Central memory CD8-positive, alpha-beta T cell (primary cell): ENCODE measurements around the gene RPS6KA2.
A peak's percentile ranks its signal among the peaks of the same experiment; 100 is the strongest.

Experiments used
- ATAC-seq: fragments of 150-1000 bp; cut with Tn5 transposase; replicated peaks from 2 replicates; pipeline ENCODE4 v1.10.0; 2022; ENCODE audit warnings: mild to moderate bottlenecking, moderate FRiP score, moderate number of reproducible peaks; ENCODE audit not compliant: poor library complexity, severe bottlenecking; ENCODE audit errors: extremely low read depth
- DNase-seq, 2 donors: peaks; one replicate each; pipeline ENCODE4 v3.0.0; 2021; ENCODE audit warnings: low spot score in 2 of 2
- H3K27ac Mint-ChIP-seq: one replicate; pipeline ENCODE4 v1.8.0; 2022; ENCODE audit warnings: low read depth, mild to moderate bottlenecking, moderate library complexity, mixed read lengths
- H3K27me3 Mint-ChIP-seq: one replicate; pipeline ENCODE4 v1.8.0; 2022; ENCODE audit warnings: mixed read lengths
- H3K36me3 Mint-ChIP-seq: one replicate; pipeline ENCODE4 v1.8.0; 2022; ENCODE audit warnings: mild to moderate bottlenecking, moderate library complexity, mixed read lengths; ENCODE audit not compliant: insufficient read depth
- H3K4me1 Mint-ChIP-seq: one replicate; pipeline ENCODE4 v1.8.0; 2022; ENCODE audit warnings: mixed read lengths
- H3K4me3 Mint-ChIP-seq: one replicate; pipeline ENCODE4 v1.8.0; 2022; ENCODE audit warnings: mild to moderate bottlenecking, moderate library complexity, mixed read lengths
- H3K9me3 Mint-ChIP-seq: one replicate; pipeline ENCODE4 v1.8.0; 2022; ENCODE audit warnings: mixed read lengths

The RPS6KA2 gene

GRCh38 chr6:166626177-166627032, 646 bp downstream of the RPS6KA2 start:
- Mint-ChIP-seq H3K4me1 (peaks cover 15% of the 10 kb centered on the region), H3K27ac (no peak overlapping the region), H3K27me3 (peaks cover 62% of the 10 kb centered on the region), H3K4me3 (peak overlapping the region; percentile 83), H3K36me3 (peaks cover 8% of the 10 kb centered on the region), H3K9me3 (no peaks in the 10 kb centered on the region)
- ATAC-seq (no peak), DNase-seq (no peak)

GRCh38 chr6:166625356-166625755, 1.7 kb downstream of the RPS6KA2 start:
- peaks cover 62% of the 10 kb centered on the region for H3K27me3 Mint-ChIP-seq
- no peak overlapping the region for H3K27ac Mint-ChIP-seq
- H3K36me3 Mint-ChIP-seq = peaks cover 8% of the 10 kb centered on the region
- no peaks in the 10 kb centered on the region for H3K9me3 Mint-ChIP-seq
- ATAC-seq = no peak
- no peak overlapping the region for H3K4me3 Mint-ChIP-seq
- H3K4me1 Mint-ChIP-seq = peaks cover 15% of the 10 kb centered on the region
- DNase-seq = no peak

- Mint-ChIP-seq H3K4me3 (no peak overlapping the region), H3K27me3 (peaks cover 56% of the 10 kb centered on the region), H3K9me3 (no peaks in the 10 kb centered on the region), H3K36me3 (peaks cover 8% of the 10 kb centered on the region), H3K4me1 (peaks cover 15% of the 10 kb centered on the region), H3K27ac (no peak overlapping the region)
- no peak for DNase-seq
- no peak for ATAC-seq
These were observed 2.8 kb downstream of the RPS6KA2 start for GRCh38 chr6:166624275-166624674.

GRCh38 chr6:166623318-166623717, 3.7 kb downstream of the RPS6KA2 start:
- DNase-seq (no peak), ATAC-seq (no peak)
- Mint-ChIP-seq H3K36me3 (peaks cover 8% of the 10 kb centered on the region), H3K4me1 (peaks cover 11% of the 10 kb centered on the region), H3K9me3 (no peaks in the 10 kb centered on the region), H3K4me3 (no peak overlapping the region), H3K27me3 (peaks cover 59% of the 10 kb centered on the region), H3K27ac (no peak overlapping the region)

- Mint-ChIP-seq H3K27me3 (peaks cover 62% of the 10 kb centered on the region), H3K9me3 (no peaks in the 10 kb centered on the region), H3K27ac (no peak overlapping the region), H3K4me1 (peaks cover 5% of the 10 kb centered on the region), H3K4me3 (no peak overlapping the region), H3K36me3 (no peaks in the 10 kb centered on the region)
- DNase-seq = no peak
- ATAC-seq = no peak
These were observed 5.9 kb downstream of the RPS6KA2 start for GRCh38 chr6:166621114-166621540.

GRCh38 chr6:166620478-166621113, 6.5 kb downstream of the RPS6KA2 start:
- ATAC-seq = no peak
- H3K9me3 Mint-ChIP-seq = no peaks in the 10 kb centered on the region
- H3K4me3 Mint-ChIP-seq = no peak overlapping the region

GRCh38 chr6:166619912-166620311, 7.1 kb downstream of the RPS6KA2 start:
- no peaks in the 10 kb centered on the region for H3K4me1 Mint-ChIP-seq
- ATAC-seq (no peak), DNase-seq (no peak)
- no peak overlapping the region for H3K27ac Mint-ChIP-seq
- H3K4me3 Mint-ChIP-seq = no peak overlapping the region
- H3K36me3 Mint-ChIP-seq = no peaks in the 10 kb centered on the region
- H3K9me3 Mint-ChIP-seq = no peaks in the 10 kb centered on the region
- peaks cover 50% of the 10 kb centered on the region for H3K27me3 Mint-ChIP-seq

More at GRCh38 chr6:166620478-166621113, 6.5 kb downstream of the RPS6KA2 start:
- H3K27me3 Mint-ChIP-seq = peaks cover 57% of the 10 kb centered on the region
- no peaks in the 10 kb centered on the region for H3K4me1 Mint-ChIP-seq
- no peaks in the 10 kb centered on the region for H3K36me3 Mint-ChIP-seq
- DNase-seq = no peak
- H3K27ac Mint-ChIP-seq = no peak overlapping the region

GRCh38 chr6:166618866-166619761, 7.9 kb downstream of the RPS6KA2 start:
- Mint-ChIP-seq H3K4me3 (no peak overlapping the region), H3K36me3 (no peaks in the 10 kb centered on the region), H3K27me3 (peaks cover 49% of the 10 kb centered on the region), H3K9me3 (no peaks in the 10 kb centered on the region), H3K27ac (no peak overlapping the region), H3K4me1 (no peaks in the 10 kb centered on the region)
- DNase-seq (no peak), ATAC-seq (no peak)

- Mint-ChIP-seq H3K4me3 (no peak overlapping the region), H3K27me3 (peaks cover 45% of the 10 kb centered on the region), H3K36me3 (peaks cover 2% of the 10 kb centered on the region)
These were observed 8.8 kb downstream of the RPS6KA2 start for GRCh38 chr6:166618251-166618650.

GRCh38 chr6:166617359-166617758, 9.7 kb downstream of the RPS6KA2 start:
- Mint-ChIP-seq H3K36me3 (peaks cover 2% of the 10 kb centered on the region), H3K4me1 (no peaks in the 10 kb centered on the region), H3K27me3 (peaks cover 36% of the 10 kb centered on the region), H3K27ac (no peak overlapping the region), H3K9me3 (no peaks in the 10 kb centered on the region), H3K4me3 (no peak overlapping the region)
- DNase-seq (no peak), ATAC-seq (no peak)

More at GRCh38 chr6:166618251-166618650, 8.8 kb downstream of the RPS6KA2 start:
- Mint-ChIP-seq H3K27ac (no peak overlapping the region), H3K9me3 (no peaks in the 10 kb centered on the region), H3K4me1 (no peaks in the 10 kb centered on the region)
- no peak for ATAC-seq
- no peak for DNase-seq

GRCh38 chr6:166616261-166617238, 10.5 kb downstream of the RPS6KA2 start:
- DNase-seq = no peak
- Mint-ChIP-seq H3K9me3 (no peaks in the 10 kb centered on the region), H3K4me1 (no peaks in the 10 kb centered on the region), H3K27ac (peak overlapping the region; percentile 38), H3K36me3 (peaks cover 2% of the 10 kb centered on the region), H3K27me3 (peaks cover 28% of the 10 kb centered on the region), H3K4me3 (no peak overlapping the region)
- ATAC-seq = no peak
